DOHH2 (cell line): ENCODE results near the gene GLOD5.

Experiments used
- H3F3A ChIP-seq: fragments of 200-600 bp; sonication (generic), shearing (Covaris generic); 2 replicates; pipeline ENCODE4 v1.6.0; 2016; ENCODE audit warnings: antibody characterized with exemption, mild to moderate bottlenecking; ENCODE audit not compliant: control insufficient read depth, insufficient read depth
- H3K27ac ChIP-seq: fragments of 200-600 bp; sonication (generic); 2 replicates; pipeline ENCODE4 v1.5.1; 2014; ENCODE audit warnings: low read depth, mild to moderate bottlenecking, low read length, moderate library complexity
- H3K27me3 ChIP-seq: fragments of 200-600 bp; sonication (generic); 2 replicates; pipeline ENCODE4 v1.6.1; 2014; ENCODE audit warnings: mild to moderate bottlenecking, low read length, mixed read lengths; ENCODE audit not compliant: control insufficient read depth
- H3K36me3 ChIP-seq: fragments of 200-600 bp; sonication (generic); 2 replicates; pipeline ENCODE4 v1.6.1; 2014; ENCODE audit warnings: mild to moderate bottlenecking, low read length, moderate library complexity, mixed read lengths; ENCODE audit not compliant: control insufficient read depth
- H3K4me1 ChIP-seq: fragments of 200-600 bp; sonication (generic); 2 replicates; pipeline ENCODE4 v1.6.1; 2014; ENCODE audit warnings: mild to moderate bottlenecking, low read length, mixed read lengths; ENCODE audit not compliant: control insufficient read depth
- H3K4me2 ChIP-seq: fragments of 200-600 bp; sonication (generic); 2 replicates; pipeline ENCODE4 v1.6.0; 2014; ENCODE audit warnings: mild to moderate bottlenecking, low read length, moderate library complexity
- H3K4me3 ChIP-seq: fragments of 200-600 bp; sonication (generic); 2 replicates; pipeline ENCODE4 v1.5.1; 2014; ENCODE audit warnings: mild to moderate bottlenecking, low read length, mixed read lengths
- H3K79me2 ChIP-seq: fragments of 200-600 bp; sonication (generic); 2 replicates; pipeline ENCODE4 v1.6.1; 2014; ENCODE audit warnings: mild to moderate bottlenecking, low read length, mixed read lengths; ENCODE audit not compliant: control insufficient read depth
- H3K9me2 ChIP-seq: fragments of 200-600 bp; sonication (generic); replicated peaks from 2 replicates; pipeline ENCODE4 v1.6.1; 2014; ENCODE audit warnings: mild to moderate bottlenecking, low read length, mixed read lengths; ENCODE audit not compliant: control insufficient read depth
- H3K9me3 ChIP-seq: fragments of 200-600 bp; sonication (generic); 2 replicates; pipeline ENCODE4 v1.6.1; 2014; ENCODE audit warnings: antibody characterized with exemption, low read length, mixed read lengths; ENCODE audit not compliant: control insufficient read depth, insufficient read depth
- H4K20me1 ChIP-seq: fragments of 200-600 bp; sonication (generic); 2 replicates; pipeline ENCODE4 v1.6.0; 2014; ENCODE audit warnings: low read depth, mild to moderate bottlenecking, antibody characterized with exemption, low read length, moderate library complexity; ENCODE audit not compliant: control insufficient read depth, insufficient read depth
- CTCF ChIP-seq: fragments of 200-600 bp; sonication (generic); IDR thresholded peaks from one replicate; pipeline ENCODE4 v1.5.1; 2014; ENCODE audit warnings: antibody characterized with exemption, mild to moderate bottlenecking, low read depth, low read length; ENCODE audit not compliant: poor library complexity, severe bottlenecking
- EZH2phosphoT487 ChIP-seq: fragments of 200-600 bp; sonication (generic); IDR thresholded peaks from 2 replicates; pipeline ENCODE4 v1.6.1; 2017; ENCODE audit warnings: borderline replicate concordance, mild to moderate bottlenecking, antibody characterized with exemption, low read length, moderate library complexity, mixed read lengths

Gene GLOD5

GRCh38 chrX:48751343-48751742, 10.2 kb upstream of the GLOD5 start:
- Histone ChIP-seq H3K4me2 (no peak overlapping the region), H3K27ac (no peak overlapping the region), H3K4me1 (no peaks in the 10 kb centered on the region), H3K79me2 (no peaks in the 10 kb centered on the region), H3F3A (no peaks in the 10 kb centered on the region), H4K20me1 (no peaks in the 10 kb centered on the region), H3K27me3 (no peaks in the 10 kb centered on the region), H3K9me3 (no peaks in the 10 kb centered on the region), H3K36me3 (no peaks in the 10 kb centered on the region), H3K9me2 (no peaks in the 10 kb centered on the region), H3K4me3 (no peak overlapping the region)
- TF ChIP-seq CTCF: no peak
- TF ChIP-seq EZH2phosphoT487: no peak

- no peak overlapping the region for H3K4me2 ChIP-seq
- H3K4me3 ChIP-seq: no peak overlapping the region
- H3K27me3 ChIP-seq: no peaks in the 10 kb centered on the region
- TF ChIP-seq CTCF: no peak
- no peak for TF ChIP-seq EZH2phosphoT487
- no peaks in the 10 kb centered on the region for H3K4me1 ChIP-seq
- H4K20me1 ChIP-seq: no peaks in the 10 kb centered on the region
- no peak overlapping the region for H3K27ac ChIP-seq
- no peaks in the 10 kb centered on the region for H3K79me2 ChIP-seq
- H3K36me3 ChIP-seq: no peaks in the 10 kb centered on the region
- no peaks in the 10 kb centered on the region for H3K9me2 ChIP-seq
- no peaks in the 10 kb centered on the region for H3K9me3 ChIP-seq
- H3F3A ChIP-seq: no peaks in the 10 kb centered on the region
These were observed 9.0 kb upstream of the GLOD5 start for GRCh38 chrX:48752498-48752897.

DNA sequence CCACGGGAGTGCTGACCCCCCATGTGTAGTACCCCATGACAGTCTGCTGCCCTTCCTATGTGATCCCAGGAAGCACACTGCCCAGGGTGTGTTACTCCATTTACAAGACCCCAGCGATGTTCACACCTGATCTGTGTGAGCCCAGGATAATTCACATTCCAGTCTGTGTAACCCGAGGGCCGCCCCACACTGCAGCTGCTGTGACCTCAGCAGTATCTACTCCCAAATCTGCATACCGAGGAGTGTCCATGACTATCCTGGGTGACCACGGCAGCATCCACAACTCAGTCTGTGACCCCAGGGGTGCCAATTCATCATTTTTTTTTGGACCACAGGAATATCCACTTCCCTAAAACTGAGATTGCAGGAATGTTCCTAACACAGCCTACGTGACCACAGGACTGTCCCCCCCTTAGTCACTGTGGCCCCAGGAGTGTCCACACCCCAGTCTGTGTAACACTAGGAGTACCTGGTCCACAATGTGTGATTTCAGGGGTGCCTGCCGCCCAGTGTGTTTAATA, 7.8 kb upstream of the GLOD5 start:
- no peak overlapping the region for H3K27ac ChIP-seq
- no peaks in the 10 kb centered on the region for H3K27me3 ChIP-seq
- H3K79me2 ChIP-seq: no peaks in the 10 kb centered on the region
- TF ChIP-seq EZH2phosphoT487 (no peak), CTCF (no peak)
- no peaks in the 10 kb centered on the region for H3F3A ChIP-seq
- H3K9me2 ChIP-seq: no peaks in the 10 kb centered on the region
- no peaks in the 10 kb centered on the region for H4K20me1 ChIP-seq
- no peak overlapping the region for H3K4me3 ChIP-seq
- no peaks in the 10 kb centered on the region for H3K9me3 ChIP-seq
- no peak overlapping the region for H3K4me2 ChIP-seq
- no peaks in the 10 kb centered on the region for H3K4me1 ChIP-seq
- no peaks in the 10 kb centered on the region for H3K36me3 ChIP-seq
